ENCODE results near the gene DOHH.

- peak in 2 of 3 donors; percentile 27 to 45 for TF ChIP-seq POLR2AphosphoS5 (IDR thresholded peaks at IDR 0.05)
- TF ChIP-seq POLR2A (IDR thresholded peaks at IDR 0.05): no peak
Observed at GRCh38 chr19:3537101-3537437, 36.6 kb upstream of the DOHH start.
